ENCODE measurements around the gene SLC35B2. TPM values are rescaled to one million over a fixed set of nuclear protein-coding genes. Genes with fewer than 3 reads are reported as not detected.

SLC35B2 gene
- total and polyA plus RNA-seq, 9 of the 15 experiments (the other 6 are each of a cell fraction or from before 2014, with no cell fraction given) = 14.5 to 59.1 (median 47.1) TPM

GRCh38 chr6:44257753-44258324 lies 511 bp upstream of the SLC35B2 start (continued):
- no peak for TF ChIP-seq KLF6 (CRISPR knock-in tag; IDR thresholded peaks at IDR 0.05; ENCODE audit: borderline replicate concordance)
- no peak for TF ChIP-seq TAF15 (IDR thresholded peaks at IDR 0.05; ENCODE audit: low read depth, low read length)
- TF ChIP-seq ZNF197 (CRISPR knock-in tag; IDR thresholded peaks at IDR 0.05; ENCODE audit: low read depth) = 0 out of 2 replicates have a peak, but pooled peaks have one; percentile 5
- TF ChIP-seq CEBPB (tag; IDR thresholded peaks at IDR 0.05) = no peak
- no peak for TF ChIP-seq PCBP1 (IDR thresholded peaks at IDR 0.05; ENCODE audit: low read depth, low read length, poor library complexity, severe bottlenecking)
- TF ChIP-seq SAFB2 (IDR thresholded peaks at IDR 0.05; ENCODE audit: borderline replicate concordance, low read depth, low read length, severe bottlenecking) = no peak
- no peak for TF ChIP-seq SMC3 (conservative IDR thresholded peaks at IDR 0.05; ENCODE audit: insufficient read depth, low read depth, low read length)
- TF ChIP-seq POLR2A (conservative IDR thresholded peaks at IDR 0.05) = peak; percentile 62
- no peak for TF ChIP-seq CBX1 (IDR thresholded peaks at IDR 0.05; ENCODE audit: low read depth)
- no peak for TF ChIP-seq CAMTA2 (CRISPR knock-in tag; conservative IDR thresholded peaks at IDR 0.05)
- TF ChIP-seq E2F8 (IDR thresholded peaks at IDR 0.05; ENCODE audit: low read depth, partially characterized antibody) = peak; percentile 55
- TF ChIP-seq JUNB (CRISPR knock-in tag; conservative IDR thresholded peaks at IDR 0.05) = no peak
- TF ChIP-seq GATA2 (CRISPR knock-in tag; IDR thresholded peaks at IDR 0.05) = no peak
- no peak for TF ChIP-seq SRSF1 (IDR thresholded peaks at IDR 0.05; ENCODE audit: low read depth, low read length)
- no peak for TF ChIP-seq MECOM (CRISPR knock-in tag; IDR thresholded peaks at IDR 0.05)
- TF ChIP-seq JUND (IDR thresholded peaks at IDR 0.05; ENCODE audit: borderline replicate concordance, low read depth, low read length) = no peak
- TF ChIP-seq JUND (tag; IDR thresholded peaks at IDR 0.05; ENCODE audit: borderline replicate concordance, low read depth, low read length) = no peak
- TF ChIP-seq, protein P1, sequence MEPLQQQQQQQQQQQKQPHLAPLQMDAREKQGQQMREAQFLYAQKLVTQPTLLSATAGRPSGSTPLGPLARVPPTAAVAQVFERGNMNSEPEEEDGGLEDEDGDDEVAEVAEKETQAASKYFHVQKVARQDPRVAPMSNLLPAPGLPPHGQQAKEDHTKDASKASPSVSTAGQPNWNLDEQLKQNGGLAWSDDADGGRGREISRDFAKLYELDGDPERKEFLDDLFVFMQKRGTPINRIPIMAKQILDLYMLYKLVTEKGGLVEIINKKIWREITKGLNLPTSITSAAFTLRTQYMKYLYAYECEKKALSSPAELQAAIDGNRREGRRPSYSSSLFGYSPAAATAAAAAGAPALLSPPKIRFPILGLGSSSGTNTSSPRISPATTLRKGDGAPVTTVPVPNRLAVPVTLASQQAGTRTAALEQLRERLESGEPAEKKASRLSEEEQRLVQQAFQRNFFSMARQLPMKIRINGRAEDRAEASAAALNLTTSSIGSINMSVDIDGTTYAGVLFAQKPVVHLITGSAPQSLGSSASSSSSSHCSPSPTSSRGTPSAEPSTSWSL (CRISPR knock-in tag; IDR thresholded peaks at IDR 0.05; ENCODE audit: borderline replicate concordance) = no peak
- no peak for TF ChIP-seq ZNF707 (CRISPR knock-in tag; conservative IDR thresholded peaks at IDR 0.05)
- no peak for TF ChIP-seq NFXL1 (CRISPR knock-in tag; IDR thresholded peaks at IDR 0.05)
- TF ChIP-seq THRAP3 (IDR thresholded peaks at IDR 0.05; ENCODE audit: borderline replicate concordance) = no peak
- peak; percentile 34 for TF ChIP-seq SUPT5H (IDR thresholded peaks at IDR 0.05)
- TF ChIP-seq, protein P2, sequence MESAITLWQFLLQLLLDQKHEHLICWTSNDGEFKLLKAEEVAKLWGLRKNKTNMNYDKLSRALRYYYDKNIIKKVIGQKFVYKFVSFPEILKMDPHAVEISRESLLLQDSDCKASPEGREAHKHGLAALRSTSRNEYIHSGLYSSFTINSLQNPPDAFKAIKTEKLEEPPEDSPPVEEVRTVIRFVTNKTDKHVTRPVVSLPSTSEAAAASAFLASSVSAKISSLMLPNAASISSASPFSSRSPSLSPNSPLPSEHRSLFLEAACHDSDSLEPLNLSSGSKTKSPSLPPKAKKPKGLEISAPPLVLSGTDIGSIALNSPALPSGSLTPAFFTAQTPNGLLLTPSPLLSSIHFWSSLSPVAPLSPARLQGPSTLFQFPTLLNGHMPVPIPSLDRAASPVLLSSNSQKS (CRISPR knock-in tag; IDR thresholded peaks at IDR 0.05) = no peak
- TF ChIP-seq NFIC (IDR thresholded peaks at IDR 0.05) = no peak
- TF ChIP-seq CHCHD3 (CRISPR knock-in tag; IDR thresholded peaks at IDR 0.05) = no peak
- no peak for TF ChIP-seq DDX20 (tag; IDR thresholded peaks at IDR 0.05; ENCODE audit: low read depth)

Measured in K562 (cell line).